T-cell (primary cell): Measurements from ENCODE around the gene STK33. TPM values are rescaled to one million over a fixed set of nuclear protein-coding genes. Genes with fewer than 3 reads are reported as not detected.
A peak's percentile ranks its signal among the peaks of the same experiment; 100 is the strongest.

Source experiments
- ATAC-seq, 4 experiments: fragments of 200-7000 bp in 3 of 4; fragments of 150-1000 bp in 1 of 4; cut with Tn5 transposase; replicated peaks in 1 of 4; 1 replicate in 3 of 4; 2 replicates in 1 of 4; pipeline ENCODE4 v1.10.0; 2021; ENCODE audit warnings: moderate library complexity in 3 of 4, mild to moderate bottlenecking in 2 of 4, moderate number of reproducible peaks in 1 of 4
- CTCF ChIA-PET, 2 donors: fragments of 300-600 bp; sonication (Branson Sonifier 250); formaldehyde crosslinking; loops; one replicate each; lab custom pipeline; 2022; ENCODE audit warnings: antibody characterized with exemption in 2 of 2; lab: Charles Lee
- POLR2A ChIA-PET, 2 donors: fragments of 300-600 bp; sonication (Branson Sonifier 250); formaldehyde crosslinking; loops; one replicate each; lab custom pipeline; 2022; ENCODE audit warnings: antibody characterized with exemption in 2 of 2; lab: Charles Lee
- DNase-seq, 35 experiments: peaks; one replicate each; pipeline versions ENCODE4 v3.0.0 to v3.0.0-alpha.2; 2013 to 2023
- H3K27ac ChIP-seq: one replicate; pipeline ENCODE4 v1.5.1; 2013; ENCODE audit warnings: low read length
- H3K27me3 ChIP-seq, 2 experiments: replicated peaks in 1 of 2; 1 replicate in 1 of 2; 2 replicates in 1 of 2; pipeline versions ENCODE4 v1.6.1 to v1.7.0; 2013; ENCODE audit warnings: low read length in 1 of 2, mixed read lengths in 1 of 2; ENCODE audit not compliant: control insufficient read depth in 2 of 2, insufficient read depth in 2 of 2; ENCODE audit errors: extremely low read depth in 1 of 2
- H3K36me3 ChIP-seq, 2 donors: 1 replicate in 1 of 2; 2 replicates in 1 of 2; pipeline versions ENCODE4 v1.6.1 to v1.7.0; 2013; ENCODE audit warnings: low read length in 1 of 2; ENCODE audit not compliant: control insufficient read depth in 2 of 2, insufficient read depth in 1 of 2; ENCODE audit errors: extremely low read depth in 1 of 2
- H3K4me1 ChIP-seq, 2 experiments: 1 replicate in 1 of 2; 2 replicates in 1 of 2; pipeline versions ENCODE4 v1.6.1 to v1.7.0; 2013; ENCODE audit warnings: low read length in 2 of 2, mixed read lengths in 1 of 2; ENCODE audit not compliant: insufficient read depth in 2 of 2, control insufficient read depth in 1 of 2; ENCODE audit errors: extremely low read depth in 1 of 2
- H3K4me3 ChIP-seq, 2 donors: 1 replicate in 1 of 2; 2 replicates in 1 of 2; pipeline versions ENCODE4 v1.5.1 to v1.7.0; 2013; ENCODE audit warnings: mild to moderate bottlenecking in 2 of 2, low read length in 1 of 2, moderate library complexity in 1 of 2; ENCODE audit not compliant: control insufficient read depth in 1 of 2; ENCODE audit errors: extremely low read depth in 1 of 2
- H3K9me3 ChIP-seq: 2 replicates; pipeline ENCODE4 v1.7.0; 2013
- H3K27ac Mint-ChIP-seq, 2 donors: one replicate each; pipeline ENCODE4 v1.8.0; 2020 to 2021; ENCODE audit warnings: mild to moderate bottlenecking in 2 of 2, mixed read lengths in 2 of 2
- H3K27me3 Mint-ChIP-seq, 2 donors: one replicate each; pipeline ENCODE4 v1.8.0; 2021 to 2022; ENCODE audit warnings: mixed read lengths in 2 of 2
- H3K36me3 Mint-ChIP-seq: one replicate; pipeline ENCODE4 v1.8.0; 2021; ENCODE audit warnings: mixed read lengths
- H3K4me1 Mint-ChIP-seq, 3 donors: one replicate each; pipeline ENCODE4 v1.8.0; 2020 to 2022; ENCODE audit warnings: mixed read lengths in 3 of 3, mild to moderate bottlenecking in 1 of 3
- H3K4me3 Mint-ChIP-seq, 3 donors: one replicate each; pipeline ENCODE4 v1.8.0; 2020 to 2022; ENCODE audit warnings: mild to moderate bottlenecking in 3 of 3, mixed read lengths in 3 of 3, moderate library complexity in 3 of 3
- H3K9me3 Mint-ChIP-seq, 3 donors: one replicate each; pipeline ENCODE4 v1.8.0; 2020 to 2022; ENCODE audit warnings: mixed read lengths in 3 of 3
- WGBS: methylation state at CpG from one replicate; pipeline ENCODE4 v1.1.5; 2013; ENCODE audit warnings: missing lambda C conversion rate; ENCODE audit not compliant: insufficient coverage; 5-methylcytosine and 5-hydroxymethylcytosine counted together
- total RNA-seq, 35 experiments: library from RNA in 6 of 35; stranded (reverse) in 6 of 35; fragments of 120-200 nt in 1 of 35; gene quantifications; one replicate each; pipeline versions ENCODE4 v1.2.1 to v1.2.4 and lab custom pipeline; 2013 to 2026

Gene STK33
- total RNA-seq, result 1 to 10 TPM in 3 of 5 donors, under 1 TPM in 2; 0.30 to 1.5 (median 1.3) TPM
- 1.3 TPM for total RNA-seq (2013)
- 0.08 to 1.9 (median 0.56) reads per million in 29 experiments for total RNA-seq (lab: John Stamatoyannopoulos, UW)

GRCh38 chr11:8593935-8594909 is at the start of gene STK33:
Gene STK33, minus strand, starts transcription at chr11:8594228. Its CDS starts 119,323 bp downstream, at chr11:8474905.
- CTCF ChIA-PET, result interaction anchor here in 1 of 2 donors (0.6 kb wide), 1 partner anchor 35 kb away, joined by 6 read pairs; no protein-coding TSS in a partner anchor
- Mint-ChIP-seq H3K36me3 (no peaks in the 10 kb centered on the region), H3K27ac (no peak within 1 kb of the TSS), H3K27me3 (peaks cover 56 to 60% of the 10 kb centered on the region in 2 donors), H3K9me3 (no peaks in the 10 kb centered on the region), H3K4me3 (peak within 1 kb of the TSS; percentile 60 to 76 (median 66)), H3K4me1 (peaks cover 0 to 9% (median 9%) of the 10 kb centered on the region in 3 donors)
- Histone ChIP-seq H3K4me1 (peaks cover 0 to 10% of the 10 kb centered on the region in 2 experiments), H3K4me3 (peak within 1 kb of the TSS; percentile 30 to 67), H3K9me3 (no peaks in the 10 kb centered on the region), H3K27me3 (peaks cover 0 to 16% of the 10 kb centered on the region in 2 experiments), H3K36me3 (no peaks in the 10 kb centered on the region), H3K27ac (no peak within 1 kb of the TSS)
- POLR2A ChIA-PET, result no interaction called here
- DNase-seq (peak in 5 of 35 experiments; percentile 2 to 28 (median 4)), ATAC-seq (peak; percentile 29 to 70 (median 52))
- WGBS, result 2% methylated on average over 53 of the region's 55 CpGs

DNA sequence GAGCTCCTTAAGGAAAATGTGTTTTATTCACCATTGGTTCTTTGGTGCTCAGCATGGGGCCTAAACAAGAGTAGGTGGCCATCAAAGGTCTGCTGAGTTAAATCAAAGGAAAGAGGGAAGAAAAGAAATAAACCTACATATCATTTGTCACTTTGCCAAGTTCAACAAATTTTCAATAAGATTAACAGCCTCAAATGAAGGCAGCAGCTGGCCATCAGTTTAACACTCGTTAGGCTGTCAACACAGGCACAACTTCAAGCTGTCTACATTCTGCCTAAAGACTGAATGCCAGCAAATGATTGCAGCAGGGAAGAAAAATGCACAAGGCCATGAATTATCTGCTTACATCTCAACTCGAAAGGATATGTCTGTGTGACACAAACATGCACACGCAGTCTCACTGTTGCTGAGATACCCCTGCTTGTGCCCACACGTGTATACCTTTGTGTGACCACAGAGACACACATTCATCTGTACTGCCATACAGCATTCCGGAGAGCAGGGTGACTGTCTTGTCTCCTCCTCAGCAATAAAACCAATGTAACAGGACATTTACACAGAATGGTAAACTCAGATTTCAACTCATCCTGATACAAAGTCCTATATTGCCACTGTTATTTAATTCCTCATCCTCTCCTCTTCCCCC is 48.3 kb upstream of the STK33 start:
- DNase-seq (no peak), ATAC-seq (no peak)
- Histone ChIP-seq H3K27me3 (no peaks in the 10 kb centered on the region), H3K36me3 (peaks cover 4 to 83% of the 10 kb centered on the region in 2 donors), H3K9me3 (no peaks in the 10 kb centered on the region), H3K4me1 (no peaks in the 10 kb centered on the region), H3K4me3 (no peak overlapping the region), H3K27ac (no peak overlapping the region)
- Mint-ChIP-seq H3K27me3 (no peaks in the 10 kb centered on the region), H3K4me1 (no peaks in the 10 kb centered on the region), H3K4me3 (no peak overlapping the region), H3K9me3 (no peaks in the 10 kb centered on the region), H3K27ac (no peak overlapping the region), H3K36me3 (peaks cover 54% of the 10 kb centered on the region)
- CTCF ChIA-PET, result no interaction called here
- POLR2A ChIA-PET, result no interaction called here
- WGBS, result 91% methylated on average over 5 of the region's 5 CpGs

DNA sequence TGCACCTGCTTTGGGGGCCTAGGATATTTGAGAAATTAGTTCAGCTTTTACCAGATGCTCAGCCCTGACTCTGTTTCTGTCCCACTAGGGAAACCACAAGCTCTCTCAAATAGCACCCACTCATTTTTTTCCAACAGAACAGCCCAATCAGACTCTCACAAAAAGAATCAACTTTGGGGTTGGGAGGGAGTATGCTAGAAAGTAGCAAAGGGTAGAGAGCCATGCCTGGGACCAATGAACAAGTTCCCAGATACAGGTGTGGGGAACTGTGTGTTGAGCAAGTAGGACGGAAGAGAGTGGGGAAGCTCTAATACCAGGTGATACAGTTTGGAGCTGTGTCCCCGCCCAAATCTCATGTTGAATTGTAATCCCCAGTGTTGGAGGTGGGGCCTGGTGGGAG is 47.3 kb upstream of the STK33 start:
- H3K27ac Mint-ChIP-seq, result no peak overlapping the region

DNA sequence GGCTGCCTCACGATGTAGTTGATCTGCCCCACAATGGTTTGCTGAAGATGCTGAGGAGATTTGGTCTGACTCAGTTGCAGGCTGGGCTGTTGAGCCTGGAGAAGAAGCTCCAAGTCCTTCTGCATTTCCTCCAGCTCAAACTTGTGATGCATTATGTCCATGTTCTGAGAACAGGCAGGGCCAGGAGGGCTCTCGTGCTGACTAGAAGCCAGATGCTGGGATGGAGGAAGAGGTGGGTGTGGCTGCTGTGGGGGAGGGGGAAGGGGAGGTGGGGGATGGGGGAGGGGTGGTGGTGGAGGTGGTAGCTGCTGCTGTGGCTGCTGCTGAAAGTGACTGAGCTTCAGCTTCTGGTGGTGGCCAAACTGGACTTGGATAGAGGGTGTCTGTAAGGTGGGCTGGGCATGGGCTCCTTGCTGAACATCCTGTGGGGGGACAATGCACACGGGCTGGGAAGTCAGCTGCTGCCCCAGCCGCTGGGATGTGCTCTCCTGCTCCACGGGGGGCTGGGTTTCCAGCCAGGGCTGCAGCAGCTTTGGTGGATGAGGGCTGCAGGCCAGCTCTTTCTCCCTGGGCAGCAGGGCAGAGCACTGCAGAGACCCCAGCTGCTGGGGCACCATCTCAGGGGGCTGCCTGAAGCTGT is 46.4 kb upstream of the STK33 start:
- no peak overlapping the region for H3K27ac ChIP-seq
- 100% methylated on average over 4 of the region's 5 CpGs for WGBS
- H3K9me3 ChIP-seq, result no peaks in the 10 kb centered on the region
- no peak overlapping the region for H3K4me3 ChIP-seq
- H3K27me3 ChIP-seq, result no peaks in the 10 kb centered on the region
- ChIA-PET POLR2A (no interaction called here), CTCF (no interaction called here)
- ATAC-seq (no peak), DNase-seq (no peak)
- Mint-ChIP-seq H3K9me3 (peaks cover 7 to 14% (median 11%) of the 10 kb centered on the region in 3 donors), H3K27ac (no peak overlapping the region), H3K4me3 (no peak overlapping the region), H3K36me3 (peaks cover 65% of the 10 kb centered on the region), H3K27me3 (no peaks in the 10 kb centered on the region), H3K4me1 (no peaks in the 10 kb centered on the region)
- no peaks in the 10 kb centered on the region for H3K4me1 ChIP-seq
- H3K36me3 ChIP-seq, result peaks cover 4 to 85% of the 10 kb centered on the region in 2 donors

More for the DNA sequence above, 47.3 kb upstream of the STK33 start:
- no peaks in the 10 kb centered on the region for H3K27me3 ChIP-seq
- Mint-ChIP-seq H3K4me3 (no peak overlapping the region), H3K27me3 (no peaks in the 10 kb centered on the region), H3K9me3 (peaks cover 7 to 8% (median 7%) of the 10 kb centered on the region in 3 donors), H3K36me3 (peaks cover 57% of the 10 kb centered on the region), H3K4me1 (no peaks in the 10 kb centered on the region)
- no peaks in the 10 kb centered on the region for H3K4me1 ChIP-seq
- DNase-seq (no peak), ATAC-seq (no peak)
- 100% methylated on average over 1 of the region's 2 CpGs for WGBS
- H3K9me3 ChIP-seq, result no peaks in the 10 kb centered on the region
- ChIA-PET POLR2A (no interaction called here), CTCF (no interaction called here)
- H3K36me3 ChIP-seq, result peaks cover 4 to 85% of the 10 kb centered on the region in 2 donors
- H3K27ac ChIP-seq, result no peak overlapping the region
- no peak overlapping the region for H3K4me3 ChIP-seq

- no peaks in the 10 kb centered on the region for H3K4me1 ChIP-seq
- POLR2A ChIA-PET, result interaction anchor here in 1 of 2 donors (0.5 kb wide), 1 partner anchor 37 kb away, joined by 3 read pairs; no protein-coding TSS in a partner anchor
- ATAC-seq (no peak), DNase-seq (no peak)
- Mint-ChIP-seq H3K4me1 (no peaks in the 10 kb centered on the region), H3K4me3 (no peak overlapping the region), H3K9me3 (peaks cover 7 to 14% (median 11%) of the 10 kb centered on the region in 3 donors), H3K27me3 (no peaks in the 10 kb centered on the region), H3K27ac (no peak overlapping the region), H3K36me3 (peaks cover 72% of the 10 kb centered on the region)
- H3K27me3 ChIP-seq, result no peaks in the 10 kb centered on the region
- 100% methylated on average over 1 of the region's 3 CpGs for WGBS
- H3K4me3 ChIP-seq, result no peak overlapping the region
- CTCF ChIA-PET, result interaction anchor here in 1 of 2 donors (0.5 kb wide), 1 partner anchor 41 kb away, joined by 3 read pairs; no protein-coding TSS in a partner anchor
- H3K36me3 ChIP-seq, result peaks cover 4 to 85% of the 10 kb centered on the region in 2 donors
- H3K9me3 ChIP-seq, result no peaks in the 10 kb centered on the region
- no peak overlapping the region for H3K27ac ChIP-seq
Measured at GRCh38 chr11:8639655-8640054, 45.6 kb upstream of the STK33 start.

- no peak overlapping the region for H3K4me3 ChIP-seq
- ChIA-PET POLR2A (no interaction called here), CTCF (no interaction called here)
- no CpG with 5 or more reads among the region's 5 CpGs for WGBS
- ATAC-seq, result no peak
- Mint-ChIP-seq H3K36me3 (peaks cover 82% of the 10 kb centered on the region), H3K4me1 (no peaks in the 10 kb centered on the region), H3K4me3 (no peak overlapping the region), H3K27me3 (no peaks in the 10 kb centered on the region), H3K27ac (no peak overlapping the region), H3K9me3 (peaks cover 7 to 14% (median 11%) of the 10 kb centered on the region in 3 donors)
- H3K36me3 ChIP-seq, result peaks cover 4 to 87% of the 10 kb centered on the region in 2 donors
- H3K27me3 ChIP-seq, result no peaks in the 10 kb centered on the region
- DNase-seq, result no peak
- H3K27ac ChIP-seq, result no peak overlapping the region
- no peaks in the 10 kb centered on the region for H3K4me1 ChIP-seq
- no peaks in the 10 kb centered on the region for H3K9me3 ChIP-seq
Measured at GRCh38 chr11:8638300-8638699, 44.3 kb upstream of the STK33 start.
